Stimulated activated CD4-positive, alpha-beta T cell treated with anti-CD3 and anti-CD28 coated beads, Interleukin-4, amount 100 ng/mL, for 1 hour (primary cell): ENCODE measurements around the gene PCTP.

Experiments
- DNase-seq: peaks from one replicate; pipeline ENCODE4 v3.0.0-alpha.2; 2020

PCTP gene

GRCh38 chr17:55750750-55751657, at the start of gene PCTP:
Gene PCTP, plus strand, starts transcription at chr17:55751051. Its CDS starts 53 bp downstream, at chr17:55751104.
- peak; percentile 85 for DNase-seq

- no peak for DNase-seq
Observed at GRCh38 chr17:55702150-55702549, 48.7 kb upstream of the PCTP start.

- no peak for DNase-seq
Observed at GRCh38 chr17:55704401-55704800, 46.5 kb upstream of the PCTP start.

GRCh38 chr17:55705847-55706246, 45.0 kb upstream of the PCTP start:
- no peak for DNase-seq

GRCh38 chr17:55706808-55707773, 43.8 kb upstream of the PCTP start:
- no peak for DNase-seq

- DNase-seq, result no peak
Observed at GRCh38 chr17:55708175-55708974, 42.5 kb upstream of the PCTP start.

GRCh38 chr17:55709440-55709839, 41.4 kb upstream of the PCTP start:
- DNase-seq, result no peak

GRCh38 chr17:55709984-55710383, 40.9 kb upstream of the PCTP start:
- DNase-seq, result no peak

- DNase-seq, result no peak
Observed at GRCh38 chr17:55710410-55710809, 40.4 kb upstream of the PCTP start.

GRCh38 chr17:55710829-55711496, 39.9 kb upstream of the PCTP start:
- no peak for DNase-seq

- no peak for DNase-seq
Observed at GRCh38 chr17:55717432-55717831, 33.4 kb upstream of the PCTP start.

- peak; percentile 65 for DNase-seq
Observed at GRCh38 chr17:55717898-55718735, 32.7 kb upstream of the PCTP start.

- DNase-seq, result no peak
Observed at GRCh38 chr17:55720919-55721836, 29.7 kb upstream of the PCTP start.

GRCh38 chr17:55722016-55722736, 28.7 kb upstream of the PCTP start:
- DNase-seq, result no peak

GRCh38 chr17:55722742-55723487, 27.9 kb upstream of the PCTP start, which contains the start of gene TMEM100:
Gene TMEM100, minus strand, starts transcription at chr17:55722864. Its CDS starts 1,794 bp downstream, at chr17:55721070.
- no peak for DNase-seq

GRCh38 chr17:55723488-55723848, 27.4 kb upstream of the PCTP start:
- no peak for DNase-seq

- no peak for DNase-seq
Observed at GRCh38 chr17:55726440-55726839, 24.4 kb upstream of the PCTP start.

GRCh38 chr17:55727275-55727674, 23.6 kb upstream of the PCTP start:
- DNase-seq, result no peak
